HepG2 (cell line): ENCODE measurements around the gene MEPCE. TPM values are rescaled to one million over a fixed set of nuclear protein-coding genes. Genes with fewer than 3 reads are reported as not detected.

Source experiments
- CREBL2 ChIP-seq: sonication (generic); formaldehyde crosslinking; IDR thresholded peaks from 2 replicates; pipeline ENCODE4 v1.8.1; 2023; ENCODE audit warnings: missing genetic modification reagents, mild to moderate bottlenecking, borderline replicate concordance
- CTCF ChIP-seq: sonication (generic); formaldehyde crosslinking; IDR thresholded peaks from 2 replicates; pipeline ENCODE4 v1.5.0; 2020; ENCODE audit warnings: mild to moderate bottlenecking, missing genetic modification reagents, moderate library complexity
- ELK4 ChIP-seq: sonication (generic); formaldehyde crosslinking; IDR thresholded peaks from 2 replicates; pipeline ENCODE4 v1.9.0; 2021; ENCODE audit warnings: missing genetic modification reagents, borderline replicate concordance
- EP300 ChIP-seq, 3 experiments: sonication (generic) in 1 of 3; formaldehyde crosslinking in 1 of 3; IDR thresholded peaks; 2 replicates each; pipeline versions ENCODE4 v1.5.1 to v1.6.1; 2011 to 2020; ENCODE audit warnings: low read depth in 2 of 3, low read length in 2 of 3, borderline replicate concordance in 1 of 3, improper control_type of control experiment in 1 of 3, mild to moderate bottlenecking in 1 of 3, missing genetic modification reagents in 1 of 3, moderate library complexity in 1 of 3
- ETV5 ChIP-seq: IDR thresholded peaks from 2 replicates; pipeline ENCODE4 v1.6.1; 2018; ENCODE audit warnings: missing biosample characterization, missing genetic modification reagents, inconsistent platforms, borderline replicate concordance
- GATA4 ChIP-seq: sonication (generic); IDR thresholded peaks from 2 replicates; pipeline ENCODE4 v1.6.1; 2016; ENCODE audit warnings: antibody characterized with exemption, low read depth, borderline replicate concordance
- JUN ChIP-seq: sonication (generic); formaldehyde crosslinking; IDR thresholded peaks from 2 replicates; pipeline ENCODE4 v1.4.0; 2020; ENCODE audit warnings: mild to moderate bottlenecking, missing genetic modification reagents
- KDM3A ChIP-seq: IDR thresholded peaks from 2 replicates; pipeline ENCODE4 v1.6.1; 2018; ENCODE audit warnings: low read depth, missing compliant biosample characterization
- MED1 ChIP-seq: sonication (generic); formaldehyde crosslinking; IDR thresholded peaks from 2 replicates; pipeline ENCODE4 v1.4.0; 2020; ENCODE audit warnings: missing genetic modification reagents
- MTA1 ChIP-seq: sonication (generic); formaldehyde crosslinking; IDR thresholded peaks from 2 replicates; pipeline ENCODE4 v1.4.0; 2020; ENCODE audit warnings: missing genetic modification reagents, mild to moderate bottlenecking, borderline replicate concordance
- MTA3 ChIP-seq: sonication (generic); formaldehyde crosslinking; IDR thresholded peaks from 2 replicates; pipeline ENCODE4 v1.4.0; 2020; ENCODE audit warnings: missing genetic modification reagents
- MXD4 ChIP-seq: IDR thresholded peaks from 2 replicates; pipeline ENCODE4 v1.6.1; 2016; ENCODE audit warnings: mild to moderate bottlenecking, missing biosample characterization, missing genetic modification reagents
- MYNN ChIP-seq: sonication (generic); formaldehyde crosslinking; IDR thresholded peaks from 2 replicates; pipeline ENCODE4 v1.4.0; 2020; ENCODE audit warnings: mild to moderate bottlenecking, low read depth, missing genetic modification reagents
- NFIB ChIP-seq: sonication (generic); formaldehyde crosslinking; IDR thresholded peaks from 2 replicates; pipeline ENCODE4 v1.9.0; 2021; ENCODE audit warnings: missing genetic modification reagents, mild to moderate bottlenecking, borderline replicate concordance
- RELA ChIP-seq: sonication (generic); formaldehyde crosslinking; IDR thresholded peaks from 2 replicates; pipeline ENCODE4 v1.4.0; 2020; ENCODE audit warnings: missing genetic modification reagents
- THAP8 ChIP-seq: sonication (generic); formaldehyde crosslinking; IDR thresholded peaks from 2 replicates; pipeline ENCODE4 v1.5.1; 2020; ENCODE audit warnings: missing genetic modification reagents, mild to moderate bottlenecking, borderline replicate concordance
- TRIM24 ChIP-seq: sonication (generic); formaldehyde crosslinking; IDR thresholded peaks from 2 replicates; pipeline ENCODE4 v1.8.0; 2022; ENCODE audit warnings: mild to moderate bottlenecking, missing genetic modification reagents
- ZEB1 ChIP-seq: IDR thresholded peaks from 2 replicates; pipeline ENCODE4 v1.6.1; 2012; ENCODE audit warnings: mild to moderate bottlenecking, low read depth, inconsistent platforms; ENCODE audit not compliant: insufficient replicate concordance
- ZKSCAN8 ChIP-seq: IDR thresholded peaks from 2 replicates; pipeline ENCODE4 v1.6.1; 2016; ENCODE audit warnings: borderline replicate concordance, missing genetic modification reagents, missing compliant biosample characterization
- ZNF350 ChIP-seq: sonication (generic); formaldehyde crosslinking; IDR thresholded peaks from 2 replicates; pipeline ENCODE4 v1.4.0; 2020; ENCODE audit warnings: mild to moderate bottlenecking, low read depth, missing genetic modification reagents, borderline replicate concordance
- ZNF576 ChIP-seq: sonication (generic); formaldehyde crosslinking; IDR thresholded peaks from 2 replicates; pipeline ENCODE4 v1.4.0; 2020; ENCODE audit warnings: mild to moderate bottlenecking, missing genetic modification reagents
- ZNF644 ChIP-seq: IDR thresholded peaks from 2 replicates; pipeline ENCODE4 v1.6.1; 2016; ENCODE audit warnings: low read depth
- ZNF703 ChIP-seq: sonication (generic); formaldehyde crosslinking; IDR thresholded peaks from 2 replicates; pipeline ENCODE4 v1.5.1; 2020; ENCODE audit warnings: missing genetic modification reagents, mild to moderate bottlenecking, moderate library complexity, borderline replicate concordance
- ZSCAN22 ChIP-seq: sonication (generic); formaldehyde crosslinking; IDR thresholded peaks from 2 replicates; pipeline ENCODE4 v1.4.0; 2020; ENCODE audit warnings: mild to moderate bottlenecking, missing genetic modification reagents
- polyA plus RNA-seq, 8 experiments: library from polyadenylated mRNA; depleted of rRNA in 3 of 8; stranded (reverse) in 7 of 8; unstranded in 1 of 8; fragments of >200 nt; fragmentation: Illumina TruSeq in 4 of 8; extraction: Trizol in 4 of 8; gene quantifications; 2 replicates each; pipeline versions ENCODE4 v1.2.1 to v1.2.3, GENCODE V29; 2011 to 2016; ENCODE audit warnings: low read depth in 4 of 8, missing spikeins in 1 of 8, mixed read lengths in 1 of 8; ENCODE audit not compliant: insufficient read depth in 1 of 8
- total RNA-seq, 5 experiments: library from RNA; depleted of rRNA; stranded (reverse); fragments of >200 nt; fragmentation: Illumina TruSeq; extraction: Trizol; gene quantifications; 2 replicates each; pipeline ENCODE4 v1.2.3, GENCODE V29; 2016; ENCODE audit warnings: low read depth in 1 of 5

The MEPCE gene
- total and polyA plus RNA-seq, 2 of the 13 experiments (the other 11 are each of a cell fraction or from before 2014, with no cell fraction given) = 12.3 to 26.0 TPM

GRCh38 chr7:100478958-100479660 is 49.5 kb downstream of the MEPCE start, which contains the start of gene TSC22D4 (continued):
- TF ChIP-seq MTA1 (CRISPR knock-in tag) (0 out of 2 replicates have a peak, but pooled peaks have one; percentile 35), ZKSCAN8 (CRISPR knock-in tag) (no peak), THAP8 (no peak), ZSCAN22 (CRISPR knock-in tag) (no peak), EP300 (IDR thresholded peaks at IDR 0.05; ENCODE audit: low read depth in 2 of 2, low read length in 2 of 2) (peak in 1 of 2 experiments; percentile 27; a peak in 1 of 4 replicates), EP300 (CRISPR knock-in tag; IDR thresholded peaks at IDR 0.05; ENCODE audit: borderline replicate concordance) (no peak), ZNF576 (CRISPR knock-in tag) (no peak), ETV5 (CRISPR knock-in tag) (no peak), MXD4 (CRISPR knock-in tag) (no peak), ZNF703 (CRISPR knock-in tag) (no peak), GATA4 (0 out of 2 replicates have a peak, but pooled peaks have one; percentile 12), CTCF (CRISPR knock-in tag) (no peak), ELK4 (CRISPR knock-in tag) (no peak), CREBL2 (CRISPR knock-in tag) (no peak), JUN (no peak), ZNF644 (CRISPR knock-in tag) (no peak), RELA (no peak), MED1 (no peak; the same call in 1 of the 2 replicates), MYNN (CRISPR knock-in tag) (0 out of 2 replicates have a peak, but pooled peaks have one; percentile 34), NFIB (CRISPR knock-in tag) (no peak), ZEB1 (no peak), KDM3A (0 out of 2 replicates have a peak, but pooled peaks have one; percentile 29), MTA3 (CRISPR knock-in tag) (no peak), ZNF350 (CRISPR knock-in tag) (peak; percentile 75), TRIM24 (CRISPR knock-in tag) (no peak)
